WTC11 (cell line): ENCODE data around the gene CKB. TPM values are rescaled to one million over a fixed set of nuclear protein-coding genes. Genes with fewer than 3 reads are reported as not detected.

Experiments
- ATAC-seq: fragments of 200-7000 bp; cut with Tn5 transposase; 2 replicates; pipeline ENCODE4 v1.10.0; 2021; ENCODE audit warnings: mild to moderate bottlenecking, moderate library complexity
- CTCF ChIA-PET: fragments of 300-600 bp; sonication (Branson Sonifier 250); formaldehyde crosslinking; loops from one replicate; lab custom pipeline; 2021; ENCODE audit warnings: antibody characterized with exemption; lab: Charles Lee
- POLR2A ChIA-PET: fragments of 350-600 bp; sonication (Branson Sonifier 250); formaldehyde crosslinking; loops from one replicate; lab custom pipeline; 2021; ENCODE audit warnings: antibody characterized with exemption; lab: Charles Lee
- DNase-seq: peaks from one replicate; pipeline ENCODE4 v3.0.0; 2021; ENCODE audit warnings: low spot score
- H3K27ac Mint-ChIP-seq: 2 replicates; pipeline ENCODE4 v1.8.0; 2021; ENCODE audit warnings: mixed read lengths
- H3K27me3 Mint-ChIP-seq: 2 replicates; pipeline ENCODE4 v1.8.0; 2021; ENCODE audit warnings: low read depth, mild to moderate bottlenecking, moderate library complexity, mixed read lengths
- H3K36me3 Mint-ChIP-seq: 2 replicates; pipeline ENCODE4 v1.8.0; 2021; ENCODE audit warnings: mixed read lengths
- H3K4me1 Mint-ChIP-seq: 2 replicates; pipeline ENCODE4 v1.8.0; 2022; ENCODE audit warnings: mixed read lengths
- H3K4me3 Mint-ChIP-seq: 2 replicates; pipeline ENCODE4 v1.8.0; 2021; ENCODE audit warnings: mild to moderate bottlenecking, moderate library complexity, mixed read lengths
- H3K9me3 Mint-ChIP-seq: 2 replicates; pipeline ENCODE4 v1.8.0; 2021; ENCODE audit warnings: mixed read lengths
- ATF1 ChIP-seq: sonication (generic); formaldehyde crosslinking; IDR thresholded peaks from 2 replicates; pipeline ENCODE4 v1.8.1; 2023; ENCODE audit warnings: mild to moderate bottlenecking, moderate library complexity, missing genetic modification reagents
- ATF6 ChIP-seq: sonication (generic); formaldehyde crosslinking; IDR thresholded peaks from 2 replicates; pipeline ENCODE4 v1.8.1; 2023; ENCODE audit warnings: mild to moderate bottlenecking, missing genetic modification reagents
- CBFB ChIP-seq: sonication (generic); formaldehyde crosslinking; IDR thresholded peaks from 2 replicates; pipeline ENCODE4 v1.8.1; 2022; ENCODE audit warnings: mild to moderate bottlenecking, low read depth, missing genetic modification reagents
- CREM ChIP-seq: sonication (generic); formaldehyde crosslinking; IDR thresholded peaks from 2 replicates; pipeline ENCODE4 v1.8.1; 2022; ENCODE audit warnings: mild to moderate bottlenecking, missing genetic modification reagents, moderate library complexity
- CTCF ChIP-seq: fragments of 200-600 bp; IDR thresholded peaks from 2 replicates; pipeline ENCODE4 v1.8.0; 2022; ENCODE audit warnings: antibody characterized with exemption
- GRHL2 ChIP-seq: fragments of 250-450 bp; sonication (Bioruptor Pico); IDR thresholded peaks from 2 replicates; pipeline ENCODE4 v1.8.0; 2022; ENCODE audit warnings: mild to moderate bottlenecking, moderate library complexity; ENCODE audit not compliant: insufficient replicate concordance, severe bottlenecking
- IRF1 ChIP-seq: sonication (generic); formaldehyde crosslinking; IDR thresholded peaks from 2 replicates; pipeline ENCODE4 v1.8.0; 2023; ENCODE audit warnings: missing genetic modification reagents
- MYBL2 ChIP-seq: sonication (generic); formaldehyde crosslinking; IDR thresholded peaks from 2 replicates; pipeline ENCODE4 v1.8.1; 2023; ENCODE audit warnings: mild to moderate bottlenecking, moderate library complexity, missing genetic modification reagents
- NR1H2 ChIP-seq: sonication (generic); formaldehyde crosslinking; IDR thresholded peaks from 2 replicates; pipeline ENCODE4 v1.9.0; 2021; ENCODE audit warnings: mild to moderate bottlenecking, moderate library complexity, missing genetic modification reagents
- PREB ChIP-seq: sonication (generic); formaldehyde crosslinking; IDR thresholded peaks from 2 replicates; pipeline ENCODE4 v1.8.1; 2022; ENCODE audit warnings: mild to moderate bottlenecking, missing genetic modification reagents, moderate library complexity, borderline replicate concordance
- SMAD4 ChIP-seq: sonication (generic); formaldehyde crosslinking; IDR thresholded peaks from 2 replicates; pipeline ENCODE4 v1.8.0; 2022; ENCODE audit warnings: mild to moderate bottlenecking, missing genetic modification reagents
- USF1 ChIP-seq: sonication (generic); formaldehyde crosslinking; IDR thresholded peaks from 2 replicates; pipeline ENCODE4 v1.8.0; 2022; ENCODE audit warnings: mild to moderate bottlenecking, missing genetic modification reagents
- USF2 ChIP-seq: sonication (generic); formaldehyde crosslinking; IDR thresholded peaks from 2 replicates; pipeline ENCODE4 v1.8.1; 2023; ENCODE audit warnings: mild to moderate bottlenecking, missing genetic modification reagents, moderate library complexity
- ZNF263 ChIP-seq: sonication (generic); formaldehyde crosslinking; IDR thresholded peaks from 2 replicates; pipeline ENCODE4 v1.8.1; 2022; ENCODE audit warnings: low read depth, mild to moderate bottlenecking, moderate library complexity, missing genetic modification reagents
- ZNF423 ChIP-seq: fragments of 250-450 bp; sonication (Bioruptor Pico); IDR thresholded peaks from 2 replicates; pipeline ENCODE4 v2.1.2; 2022; ENCODE audit warnings: mild to moderate bottlenecking, moderate library complexity
- ZNF532 ChIP-seq: fragments of 250-450 bp; sonication (Bioruptor Pico); IDR thresholded peaks from 2 replicates; pipeline ENCODE4 v1.9.0; 2021; ENCODE audit warnings: mild to moderate bottlenecking, borderline replicate concordance
- total RNA-seq: library from RNA; stranded (reverse); gene quantifications from 3 replicates; pipeline ENCODE4 v1.2.3, GENCODE V29; 2021

The CKB gene
- total RNA-seq, 1 experiment from 2014 or later = 555 TPM

- no peak overlapping the region for H3K27ac Mint-ChIP-seq
- no peak for ATAC-seq
- DNase-seq = no peak
- no peaks in the 10 kb centered on the region for H3K4me1 Mint-ChIP-seq
- H3K36me3 Mint-ChIP-seq = peaks cover 27% of the 10 kb centered on the region
- no peaks in the 10 kb centered on the region for H3K9me3 Mint-ChIP-seq
- H3K4me3 Mint-ChIP-seq = no peak overlapping the region
- ChIA-PET POLR2A (interaction anchor here (0.6 kb wide), 1 partner anchor 20 kb away, joined by 3 read pairs; no protein-coding TSS in a partner anchor), CTCF (no interaction called here)
- H3K27me3 Mint-ChIP-seq = no peaks in the 10 kb centered on the region
- TF ChIP-seq USF1 (CRISPR knock-in tag) (no peak), ZNF532 (CRISPR knock-in tag) (no peak), ZNF263 (no peak), NR1H2 (CRISPR knock-in tag) (no peak), CTCF (no peak), ZNF423 (CRISPR knock-in tag) (no peak), CBFB (CRISPR knock-in tag) (no peak), IRF1 (CRISPR knock-in tag) (no peak), ATF1 (CRISPR knock-in tag) (no peak), GRHL2 (CRISPR knock-in tag) (no peak), CREM (CRISPR knock-in tag) (no peak), SMAD4 (CRISPR knock-in tag) (no peak), PREB (CRISPR knock-in tag) (no peak), USF2 (CRISPR knock-in tag) (no peak), ATF6 (no peak), MYBL2 (CRISPR knock-in tag) (no peak)
These were observed 37.1 kb downstream of the CKB start for GRCh38 chr14:103485504-103485903.
